Liver (tissue), 9 donors: ENCODE measurements around the gene RAI14. TPM values are rescaled to one million over a fixed set of nuclear protein-coding genes. Genes with fewer than 3 reads are reported as not detected.

ENCODE experiments used
- DNase-seq: peaks from one replicate; pipeline ENCODE4 v3.0.0-alpha.2; 2017; ENCODE audit warnings: low spot score
- H3K27ac ChIP-seq, 2 donors: one replicate each; pipeline ENCODE4 v1.7.0; 2013; ENCODE audit warnings: inconsistent platforms in 2 of 2, low read length in 2 of 2, control low read depth in 1 of 2, low read depth in 1 of 2, mild to moderate bottlenecking in 1 of 2
- H3K27me3 ChIP-seq, 4 donors: one replicate each; pipeline versions ENCODE4 v1.6.1 to v1.7.0; 2013; ENCODE audit warnings: low read length in 3 of 4, inconsistent platforms in 1 of 4, mild to moderate bottlenecking in 1 of 4, moderate library complexity in 1 of 4; ENCODE audit not compliant: control insufficient read depth in 4 of 4, insufficient read depth in 4 of 4
- H3K36me3 ChIP-seq, 4 donors: one replicate each; pipeline versions ENCODE4 v1.6.1 to v1.7.0; 2013; ENCODE audit warnings: low read length in 3 of 4, mild to moderate bottlenecking in 3 of 4, low read depth in 1 of 4, moderate library complexity in 1 of 4; ENCODE audit not compliant: control insufficient read depth in 4 of 4, insufficient read depth in 3 of 4
- H3K4me1 ChIP-seq, 4 donors: one replicate each; pipeline versions ENCODE4 v1.6.1 to v1.7.0; 2013; ENCODE audit warnings: low read length in 3 of 4, mild to moderate bottlenecking in 3 of 4, moderate library complexity in 1 of 4; ENCODE audit not compliant: control insufficient read depth in 4 of 4, insufficient read depth in 4 of 4
- H3K4me3 ChIP-seq, 3 donors: one replicate each; pipeline versions ENCODE4 v1.6.1 to v1.7.0; 2013; ENCODE audit warnings: low read length in 3 of 3, control low read depth in 1 of 3, low read depth in 1 of 3, mild to moderate bottlenecking in 1 of 3
- H3K9ac ChIP-seq, 2 donors: one replicate each; pipeline ENCODE4 v1.7.0; 2013; ENCODE audit warnings: low read length in 2 of 2, mild to moderate bottlenecking in 2 of 2, moderate library complexity in 2 of 2, control low read depth in 1 of 2, low read depth in 1 of 2
- H3K9me3 ChIP-seq, 4 donors: one replicate each; pipeline versions ENCODE4 v1.6.1 to v1.7.0; 2013; ENCODE audit warnings: low read length in 3 of 4; ENCODE audit not compliant: control insufficient read depth in 4 of 4
- EGR1 ChIP-seq, 2 donors: IDR thresholded peaks; 2 replicates each; pipeline ENCODE4 v1.6.1; 2016 to 2018; ENCODE audit warnings: antibody characterized with exemption in 2 of 2, low read depth in 2 of 2
- FOXA2 ChIP-seq: IDR thresholded peaks from 2 replicates; pipeline ENCODE4 v1.6.1; 2016; ENCODE audit warnings: antibody characterized with exemption
- GABPA ChIP-seq, 2 donors: IDR thresholded peaks in 1 of 2; conservative IDR thresholded peaks in 1 of 2; 2 replicates each; pipeline ENCODE4 v1.6.1; 2016; ENCODE audit warnings: antibody characterized with exemption in 2 of 2, mild to moderate bottlenecking in 1 of 2, moderate library complexity in 1 of 2
- HNF4A ChIP-seq, 2 donors: conservative IDR thresholded peaks; 2 replicates each; pipeline ENCODE4 v1.6.1; 2016; ENCODE audit warnings: antibody characterized with exemption in 2 of 2, mild to moderate bottlenecking in 2 of 2
- HNF4G ChIP-seq: IDR thresholded peaks from 2 replicates; pipeline ENCODE4 v1.6.1; 2016; ENCODE audit warnings: antibody characterized with exemption
- JUND ChIP-seq, 2 donors: IDR thresholded peaks; 2 replicates each; pipeline ENCODE4 v1.6.1; 2016; ENCODE audit warnings: antibody characterized with exemption in 2 of 2
- RXRA ChIP-seq, 2 donors: IDR thresholded peaks; 2 replicates each; pipeline ENCODE4 v1.6.1; 2017 to 2018; ENCODE audit warnings: antibody characterized with exemption in 2 of 2, mild to moderate bottlenecking in 1 of 2
- SP1 ChIP-seq: IDR thresholded peaks from 2 replicates; pipeline ENCODE4 v1.6.1; 2018; ENCODE audit warnings: antibody characterized with exemption, mild to moderate bottlenecking
- YY1 ChIP-seq: IDR thresholded peaks from 2 replicates; pipeline ENCODE4 v1.6.1; 2016; ENCODE audit warnings: antibody characterized with exemption, mild to moderate bottlenecking
- WGBS: extraction: QIAGEN DNeasy Blood & Tissue Kit; methylation state at CpG from one replicate; pipeline ENCODE4 v1.1.7; 2013; 5-methylcytosine and 5-hydroxymethylcytosine counted together
- polyA plus RNA-seq, 2 donors: library from polyadenylated mRNA; stranded (reverse) in 1 of 2; unstranded in 1 of 2; fragments of 200-250 nt in 1 of 2; fragments of >200 nt in 1 of 2; fragmentation: Nextera tagmentation in 1 of 2; extraction: Ambion mirVana in 1 of 2; gene quantifications; one replicate each; pipeline versions ENCODE4 v1.2.1 to v1.2.3, GENCODE V29; 2013 to 2015
- total RNA-seq, 2 donors: library from RNA; depleted of rRNA; stranded (reverse); fragments of >200 nt; gene quantifications; one replicate each; pipeline ENCODE4 v1.2.3, GENCODE V29; 2014
- TF ChIP-seq, protein P1 (sequence below): fragments of 150-350 bp; IDR thresholded peaks from 2 replicates; pipeline ENCODE4 v1.5.1; 2017; ENCODE audit warnings: improper control_type of control experiment, low read depth, low read length; ENCODE audit not compliant: missing input control
- TF ChIP-seq, protein P2 (sequence below): IDR thresholded peaks from 2 replicates; pipeline ENCODE4 v1.6.1; 2016; ENCODE audit warnings: antibody characterized with exemption
- TF ChIP-seq, protein P3 (sequence below): IDR thresholded peaks from 2 replicates; pipeline ENCODE4 v1.6.1; 2016; ENCODE audit warnings: antibody characterized with exemption
- TF ChIP-seq, protein P4 (sequence below): IDR thresholded peaks from 2 replicates; pipeline ENCODE4 v1.6.1; 2016; ENCODE audit warnings: antibody characterized with exemption
- TF ChIP-seq, protein P5 (sequence below): IDR thresholded peaks from 2 replicates; pipeline ENCODE4 v1.6.1; 2016; ENCODE audit warnings: antibody characterized with exemption, mild to moderate bottlenecking
- donor health status: healthy.
- donor health status: healthy.
- donor health status: healthy.
- donor health status: healthy.
- donor health status: healthy.

RAI14 gene
- total and polyA plus RNA-seq, 4 donors, result 7.8 to 21.4 (median 11.4) TPM

DNA sequence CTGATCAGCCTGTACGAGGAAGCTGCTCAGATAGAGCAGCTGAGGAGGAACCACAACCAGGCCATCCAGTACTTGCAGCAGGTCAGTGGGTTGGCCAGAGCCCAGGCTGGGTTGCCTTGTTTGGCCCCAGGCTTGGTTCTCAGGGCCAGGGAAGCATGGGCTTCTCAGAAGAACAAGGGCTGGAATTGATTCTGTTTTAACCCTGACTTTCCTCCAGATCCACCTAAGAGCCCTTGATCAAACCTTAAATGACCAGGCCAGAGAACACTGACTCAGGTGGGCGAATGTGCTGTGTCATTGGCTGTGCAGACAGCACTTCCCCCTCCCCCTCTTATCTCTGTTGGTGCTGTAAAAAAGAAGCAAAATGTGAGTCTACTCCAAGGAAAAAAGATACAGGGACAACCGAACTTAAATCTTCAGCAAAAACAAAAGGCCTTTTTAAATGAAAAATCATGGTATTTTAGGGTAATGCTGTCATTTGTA, 210.9 kb downstream of the RAI14 start (continued):
- TF ChIP-seq, protein P1, sequence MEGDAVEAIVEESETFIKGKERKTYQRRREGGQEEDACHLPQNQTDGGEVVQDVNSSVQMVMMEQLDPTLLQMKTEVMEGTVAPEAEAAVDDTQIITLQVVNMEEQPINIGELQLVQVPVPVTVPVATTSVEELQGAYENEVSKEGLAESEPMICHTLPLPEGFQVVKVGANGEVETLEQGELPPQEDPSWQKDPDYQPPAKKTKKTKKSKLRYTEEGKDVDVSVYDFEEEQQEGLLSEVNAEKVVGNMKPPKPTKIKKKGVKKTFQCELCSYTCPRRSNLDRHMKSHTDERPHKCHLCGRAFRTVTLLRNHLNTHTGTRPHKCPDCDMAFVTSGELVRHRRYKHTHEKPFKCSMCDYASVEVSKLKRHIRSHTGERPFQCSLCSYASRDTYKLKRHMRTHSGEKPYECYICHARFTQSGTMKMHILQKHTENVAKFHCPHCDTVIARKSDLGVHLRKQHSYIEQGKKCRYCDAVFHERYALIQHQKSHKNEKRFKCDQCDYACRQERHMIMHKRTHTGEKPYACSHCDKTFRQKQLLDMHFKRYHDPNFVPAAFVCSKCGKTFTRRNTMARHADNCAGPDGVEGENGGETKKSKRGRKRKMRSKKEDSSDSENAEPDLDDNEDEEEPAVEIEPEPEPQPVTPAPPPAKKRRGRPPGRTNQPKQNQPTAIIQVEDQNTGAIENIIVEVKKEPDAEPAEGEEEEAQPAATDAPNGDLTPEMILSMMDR, result no peak
- TF ChIP-seq, protein P2, sequence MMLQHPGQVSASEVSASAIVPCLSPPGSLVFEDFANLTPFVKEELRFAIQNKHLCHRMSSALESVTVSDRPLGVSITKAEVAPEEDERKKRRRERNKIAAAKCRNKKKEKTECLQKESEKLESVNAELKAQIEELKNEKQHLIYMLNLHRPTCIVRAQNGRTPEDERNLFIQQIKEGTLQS, result no peak
- TF ChIP-seq YY1, result no peak

DNA sequence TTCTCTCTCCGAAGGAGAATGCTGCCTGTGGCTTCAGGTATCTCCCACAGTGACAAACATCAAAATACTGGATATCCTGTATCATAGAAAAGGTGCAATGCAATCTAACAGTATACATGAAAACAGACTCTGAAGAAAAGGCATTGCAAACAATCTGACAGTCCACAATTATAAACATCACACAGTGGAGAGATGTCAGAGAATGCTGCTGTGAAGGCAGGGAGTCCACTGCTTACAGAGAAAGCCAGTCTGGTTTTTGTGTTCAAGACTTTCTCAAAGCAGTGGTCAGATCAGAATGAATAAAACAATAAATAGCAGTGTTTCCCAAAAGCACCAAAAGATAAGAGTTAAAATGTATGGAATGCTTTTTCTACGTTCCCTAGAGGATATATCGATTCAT, 211.5 kb downstream of the RAI14 start:
- Histone ChIP-seq H3K4me3 (no peak overlapping the region), H3K36me3 (no peaks in the 10 kb centered on the region), H3K9ac (no peak overlapping the region), H3K4me1 (peaks cover 0 to 5% (median 0%) of the 10 kb centered on the region in 4 donors), H3K27me3 (no peaks in the 10 kb centered on the region), H3K27ac (no peak overlapping the region), H3K9me3 (no peaks in the 10 kb centered on the region)
- 96% methylated on average over 3 of the region's 3 CpGs for WGBS
- TF ChIP-seq GABPA (IDR thresholded peaks at IDR 0.05 in 1 of 2, conservative IDR thresholded peaks at IDR 0.05 in 1 of 2), result no peak
- TF ChIP-seq SP1, result no peak
- TF ChIP-seq HNF4G, result no peak
- no peak for TF ChIP-seq EGR1 (IDR thresholded peaks at IDR 0.05; ENCODE audit: low read depth in 2 of 2)
- TF ChIP-seq FOXA2, result no peak
- TF ChIP-seq, protein P2, result no peak
- TF ChIP-seq, protein P3, sequence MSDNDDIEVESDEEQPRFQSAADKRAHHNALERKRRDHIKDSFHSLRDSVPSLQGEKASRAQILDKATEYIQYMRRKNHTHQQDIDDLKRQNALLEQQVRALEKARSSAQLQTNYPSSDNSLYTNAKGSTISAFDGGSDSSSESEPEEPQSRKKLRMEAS, result no peak
- TF ChIP-seq, protein P1, result no peak
- no peak for TF ChIP-seq RXRA (IDR thresholded peaks at IDR 0.05)
- TF ChIP-seq YY1, result no peak
- TF ChIP-seq, protein P4, sequence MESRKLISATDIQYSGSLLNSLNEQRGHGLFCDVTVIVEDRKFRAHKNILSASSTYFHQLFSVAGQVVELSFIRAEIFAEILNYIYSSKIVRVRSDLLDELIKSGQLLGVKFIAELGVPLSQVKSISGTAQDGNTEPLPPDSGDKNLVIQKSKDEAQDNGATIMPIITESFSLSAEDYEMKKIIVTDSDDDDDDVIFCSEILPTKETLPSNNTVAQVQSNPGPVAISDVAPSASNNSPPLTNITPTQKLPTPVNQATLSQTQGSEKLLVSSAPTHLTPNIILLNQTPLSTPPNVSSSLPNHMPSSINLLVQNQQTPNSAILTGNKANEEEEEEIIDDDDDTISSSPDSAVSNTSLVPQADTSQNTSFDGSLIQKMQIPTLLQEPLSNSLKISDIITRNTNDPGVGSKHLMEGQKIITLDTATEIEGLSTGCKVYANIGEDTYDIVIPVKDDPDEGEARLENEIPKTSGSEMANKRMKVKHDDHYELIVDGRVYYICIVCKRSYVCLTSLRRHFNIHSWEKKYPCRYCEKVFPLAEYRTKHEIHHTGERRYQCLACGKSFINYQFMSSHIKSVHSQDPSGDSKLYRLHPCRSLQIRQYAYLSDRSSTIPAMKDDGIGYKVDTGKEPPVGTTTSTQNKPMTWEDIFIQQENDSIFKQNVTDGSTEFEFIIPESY, result no peak
- DNase-seq, result no peak

DNA sequence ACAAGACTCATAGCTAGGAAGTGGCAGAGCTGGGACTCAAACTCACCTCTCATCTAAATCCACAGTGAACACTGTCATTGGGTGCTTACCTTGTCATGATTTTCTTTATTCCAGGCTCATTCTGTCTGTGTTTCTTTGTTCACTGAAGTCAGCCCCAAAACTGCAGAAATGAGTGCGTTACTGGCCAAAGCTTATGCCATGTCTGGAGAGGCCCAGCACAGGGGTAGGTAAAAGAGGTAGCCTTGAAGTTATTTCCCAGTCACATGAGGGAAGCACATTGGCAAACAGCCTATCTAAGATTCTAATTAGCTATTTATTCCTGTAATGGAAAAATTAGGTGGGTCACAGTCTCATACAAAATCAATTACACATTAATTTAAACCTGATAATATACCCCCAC, 212.7 kb downstream of the RAI14 start:
- Histone ChIP-seq H3K36me3 (no peaks in the 10 kb centered on the region), H3K27me3 (no peaks in the 10 kb centered on the region), H3K4me1 (peaks cover 0 to 5% (median 0%) of the 10 kb centered on the region in 4 donors), H3K9me3 (no peaks in the 10 kb centered on the region), H3K27ac (no peak overlapping the region), H3K9ac (no peak overlapping the region), H3K4me3 (no peak overlapping the region)
- no peak for DNase-seq
- 100% methylated on average over 1 of the region's 1 CpG for WGBS
- TF ChIP-seq RXRA (IDR thresholded peaks at IDR 0.05) (no peak), GABPA (IDR thresholded peaks at IDR 0.05 in 1 of 2, conservative IDR thresholded peaks at IDR 0.05 in 1 of 2) (no peak), YY1 (no peak), EGR1 (IDR thresholded peaks at IDR 0.05; ENCODE audit: low read depth in 2 of 2) (no peak), FOXA2 (no peak), JUND (IDR thresholded peaks at IDR 0.05) (no peak), HNF4A (conservative IDR thresholded peaks at IDR 0.05) (no peak), SP1 (no peak)
- TF ChIP-seq, protein P5, sequence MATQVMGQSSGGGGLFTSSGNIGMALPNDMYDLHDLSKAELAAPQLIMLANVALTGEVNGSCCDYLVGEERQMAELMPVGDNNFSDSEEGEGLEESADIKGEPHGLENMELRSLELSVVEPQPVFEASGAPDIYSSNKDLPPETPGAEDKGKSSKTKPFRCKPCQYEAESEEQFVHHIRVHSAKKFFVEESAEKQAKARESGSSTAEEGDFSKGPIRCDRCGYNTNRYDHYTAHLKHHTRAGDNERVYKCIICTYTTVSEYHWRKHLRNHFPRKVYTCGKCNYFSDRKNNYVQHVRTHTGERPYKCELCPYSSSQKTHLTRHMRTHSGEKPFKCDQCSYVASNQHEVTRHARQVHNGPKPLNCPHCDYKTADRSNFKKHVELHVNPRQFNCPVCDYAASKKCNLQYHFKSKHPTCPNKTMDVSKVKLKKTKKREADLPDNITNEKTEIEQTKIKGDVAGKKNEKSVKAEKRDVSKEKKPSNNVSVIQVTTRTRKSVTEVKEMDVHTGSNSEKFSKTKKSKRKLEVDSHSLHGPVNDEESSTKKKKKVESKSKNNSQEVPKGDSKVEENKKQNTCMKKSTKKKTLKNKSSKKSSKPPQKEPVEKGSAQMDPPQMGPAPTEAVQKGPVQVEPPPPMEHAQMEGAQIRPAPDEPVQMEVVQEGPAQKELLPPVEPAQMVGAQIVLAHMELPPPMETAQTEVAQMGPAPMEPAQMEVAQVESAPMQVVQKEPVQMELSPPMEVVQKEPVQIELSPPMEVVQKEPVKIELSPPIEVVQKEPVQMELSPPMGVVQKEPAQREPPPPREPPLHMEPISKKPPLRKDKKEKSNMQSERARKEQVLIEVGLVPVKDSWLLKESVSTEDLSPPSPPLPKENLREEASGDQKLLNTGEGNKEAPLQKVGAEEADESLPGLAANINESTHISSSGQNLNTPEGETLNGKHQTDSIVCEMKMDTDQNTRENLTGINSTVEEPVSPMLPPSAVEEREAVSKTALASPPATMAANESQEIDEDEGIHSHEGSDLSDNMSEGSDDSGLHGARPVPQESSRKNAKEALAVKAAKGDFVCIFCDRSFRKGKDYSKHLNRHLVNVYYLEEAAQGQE, result no peak
- TF ChIP-seq, protein P4, result no peak
- TF ChIP-seq, protein P3, result no peak
- TF ChIP-seq, protein P2, result no peak
